ENCODE results near the gene THADA.
"Not testable (repeated sequence)": the region's sequence is repeated elsewhere in the genome, so short reads cannot be mapped to it uniquely, and the experiment has no call there.

Gene THADA

DNA sequence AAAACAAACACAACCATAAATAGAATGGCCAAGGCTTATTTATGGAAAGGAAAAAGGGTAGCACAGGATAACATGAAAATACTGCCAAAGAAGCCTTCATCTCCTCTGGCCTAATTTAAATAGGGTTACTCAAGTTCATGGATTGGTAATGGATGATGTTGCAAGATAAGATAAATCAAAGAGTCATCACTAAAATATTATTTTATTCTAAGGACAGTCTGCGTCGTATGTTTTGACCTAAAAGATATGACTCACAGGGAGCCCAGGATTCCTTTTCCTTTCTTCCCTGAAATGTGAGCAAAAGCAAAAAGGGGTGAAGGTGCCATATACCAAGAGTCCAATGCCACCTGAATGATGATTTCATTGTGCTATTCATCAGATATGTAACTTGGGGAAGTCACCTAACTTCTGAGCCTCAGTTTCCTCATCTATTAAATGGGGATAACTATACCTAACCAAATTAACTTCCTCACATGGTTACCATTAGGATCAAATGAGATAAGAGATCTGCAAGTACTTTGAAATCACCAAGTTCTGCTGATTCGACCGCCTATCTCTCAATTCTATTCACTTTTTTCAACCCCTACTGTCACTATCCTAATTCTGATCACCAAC lies 137.7 kb downstream of the THADA start:
- H3K27me3 Mint-ChIP-seq = no peaks in the 10 kb centered on the region

GRCh38 chr2:43455731-43456642 lies 139.9 kb downstream of the THADA start:
- Mint-ChIP-seq H3K4me1 (ENCODE audit: low read depth in 2 of 2) (peaks cover 10 to 12% of the 10 kb centered on the region in 2 donors), H3K27ac (peak overlapping the region in 1 of 2 donors; percentile 35), H3K4me3 (no peak overlapping the region), H3K9me3 (peaks cover 0 to 5% of the 10 kb centered on the region in 2 donors), H3K36me3 (ENCODE audit: insufficient read depth) (no peaks in the 10 kb centered on the region), H3K27me3 (no peaks in the 10 kb centered on the region)
- no peak for DNase-seq
- ATAC-seq (replicated peaks) = no peak

More for the DNA sequence above, 137.7 kb downstream of the THADA start:
- Mint-ChIP-seq H3K4me1 (ENCODE audit: low read depth in 2 of 2) (peaks cover 10 to 12% of the 10 kb centered on the region in 2 donors), H3K36me3 (ENCODE audit: insufficient read depth) (no peaks in the 10 kb centered on the region), H3K9me3 (no peaks in the 10 kb centered on the region), H3K27ac (no peak overlapping the region), H3K4me3 (no peak overlapping the region)
- no peak for ATAC-seq (replicated peaks)
- no peak for DNase-seq

DNA sequence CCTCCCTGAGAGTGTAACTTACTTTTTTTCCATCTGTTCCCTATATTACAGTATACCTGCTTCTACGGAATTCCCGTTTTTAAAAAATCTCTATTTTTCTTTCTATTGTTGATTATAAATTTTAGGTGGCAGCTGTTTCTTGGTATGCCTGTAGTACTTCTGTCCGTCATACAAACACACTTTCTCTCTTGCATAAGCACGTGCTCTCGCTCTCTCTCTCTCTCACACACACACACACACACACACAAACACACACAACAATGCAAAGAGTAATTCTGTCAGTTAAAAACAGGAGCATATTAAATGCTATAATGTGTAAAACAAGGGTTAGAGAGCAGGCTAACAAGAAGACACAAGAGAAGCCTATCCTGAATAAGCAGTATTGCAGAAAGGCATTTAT lies 140.5 kb downstream of the THADA start:
- ATAC-seq (replicated peaks) (no peak), DNase-seq (no peak)
- Mint-ChIP-seq H3K4me3 (no peak overlapping the region), H3K36me3 (ENCODE audit: insufficient read depth) (no peaks in the 10 kb centered on the region), H3K27ac (peak overlapping the region in 1 of 2 donors; percentile 8), H3K9me3 (peaks cover 0 to 5% of the 10 kb centered on the region in 2 donors), H3K27me3 (no peaks in the 10 kb centered on the region), H3K4me1 (ENCODE audit: low read depth in 2 of 2) (peaks cover 5 to 6% of the 10 kb centered on the region in 2 donors)

DNA sequence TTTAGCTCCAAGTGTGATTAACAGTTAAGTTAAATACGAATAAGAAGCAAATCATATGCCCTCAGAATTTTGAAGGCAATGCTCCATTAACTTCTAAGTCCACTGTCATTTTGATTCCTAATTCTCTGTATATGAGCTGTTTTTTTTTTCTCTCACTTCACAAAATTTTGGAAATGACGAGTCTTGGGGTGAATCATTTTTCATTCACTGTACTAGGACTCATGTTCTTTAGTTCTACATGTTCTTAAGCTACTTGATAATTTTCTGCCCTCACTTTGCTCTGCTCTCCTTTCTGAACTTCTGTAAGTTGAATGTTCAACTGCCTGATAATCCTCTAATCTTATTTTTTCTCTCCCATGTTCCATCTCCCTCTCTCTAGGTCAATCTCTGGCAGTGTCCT lies 141.0 kb downstream of the THADA start:
- H3K4me3 Mint-ChIP-seq = no peak overlapping the region
- H3K36me3 Mint-ChIP-seq (ENCODE audit: insufficient read depth) = no peaks in the 10 kb centered on the region
- peaks cover 5 to 6% of the 10 kb centered on the region in 2 donors for H3K4me1 Mint-ChIP-seq (ENCODE audit: low read depth in 2 of 2)
- peaks cover 0 to 5% of the 10 kb centered on the region in 2 donors for H3K9me3 Mint-ChIP-seq
- H3K27ac Mint-ChIP-seq = peak overlapping the region in 1 of 2 donors; percentile 8
- DNase-seq (no peak), ATAC-seq (replicated peaks) (no peak)
- no peaks in the 10 kb centered on the region for H3K27me3 Mint-ChIP-seq

- Mint-ChIP-seq H3K27ac (peak overlapping the region in 1 of 2 donors; percentile 29), H3K4me1 (ENCODE audit: low read depth in 2 of 2) (peaks cover 0 to 7% of the 10 kb centered on the region in 2 donors), H3K9me3 (peaks cover 0 to 5% of the 10 kb centered on the region in 2 donors), H3K27me3 (no peaks in the 10 kb centered on the region), H3K4me3 (no peak overlapping the region), H3K36me3 (ENCODE audit: insufficient read depth) (no peaks in the 10 kb centered on the region)
- ATAC-seq (replicated peaks) = no peak
- no peak for DNase-seq
These were observed 142.4 kb downstream of the THADA start for GRCh38 chr2:43453179-43454170.

GRCh38 chr2:43452318-43452731 lies 143.5 kb downstream of the THADA start:
- Mint-ChIP-seq H3K4me1 (ENCODE audit: low read depth in 2 of 2) (peaks cover 0 to 4% of the 10 kb centered on the region in 2 donors), H3K9me3 (peaks cover 0 to 5% of the 10 kb centered on the region in 2 donors), H3K36me3 (ENCODE audit: insufficient read depth) (no peaks in the 10 kb centered on the region), H3K27ac (peak overlapping the region in 1 of 2 donors; percentile 29), H3K27me3 (no peaks in the 10 kb centered on the region), H3K4me3 (no peak overlapping the region)
- DNase-seq (no peak), ATAC-seq (replicated peaks) (no peak)

- peaks cover 0 to 2% of the 10 kb centered on the region in 2 donors for H3K4me1 Mint-ChIP-seq (ENCODE audit: low read depth in 2 of 2)
- H3K27ac Mint-ChIP-seq = no peak overlapping the region
- no peak for DNase-seq
- H3K4me3 Mint-ChIP-seq = no peak overlapping the region
- no peaks in the 10 kb centered on the region for H3K27me3 Mint-ChIP-seq
- peaks cover 4% of the 10 kb centered on the region for H3K36me3 Mint-ChIP-seq (ENCODE audit: insufficient read depth)
- ATAC-seq (replicated peaks) = no peak
- H3K9me3 Mint-ChIP-seq = peaks cover 0 to 5% of the 10 kb centered on the region in 2 donors
These were observed 145.2 kb downstream of the THADA start for GRCh38 chr2:43450617-43451016.

DNA sequence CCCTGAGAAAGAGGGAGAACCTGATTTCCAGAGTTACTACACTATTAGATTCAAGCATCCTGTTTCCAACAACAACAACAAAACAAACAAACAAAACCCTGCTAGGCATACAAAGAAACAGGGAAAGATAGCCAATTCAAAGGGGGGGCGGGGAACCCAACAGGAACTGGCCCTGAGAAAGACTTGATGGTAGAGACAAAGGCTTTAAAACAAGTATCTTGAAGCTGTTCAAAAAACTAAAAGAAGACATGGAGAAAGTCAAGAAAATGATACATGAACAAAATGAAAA lies 147.1 kb downstream of the THADA start:
- peak overlapping the region in 1 of 2 donors; percentile 1 for H3K27ac Mint-ChIP-seq
- H3K36me3 Mint-ChIP-seq (ENCODE audit: insufficient read depth) = peaks cover 4% of the 10 kb centered on the region
- H3K27me3 Mint-ChIP-seq = no peaks in the 10 kb centered on the region
- ATAC-seq (replicated peaks) = no peak
- H3K4me3 Mint-ChIP-seq = no peak overlapping the region
- peaks cover 0 to 2% of the 10 kb centered on the region in 2 donors for H3K4me1 Mint-ChIP-seq (ENCODE audit: low read depth in 2 of 2)
- H3K9me3 Mint-ChIP-seq = peaks cover 0 to 5% of the 10 kb centered on the region in 2 donors
- no peak for DNase-seq

DNA sequence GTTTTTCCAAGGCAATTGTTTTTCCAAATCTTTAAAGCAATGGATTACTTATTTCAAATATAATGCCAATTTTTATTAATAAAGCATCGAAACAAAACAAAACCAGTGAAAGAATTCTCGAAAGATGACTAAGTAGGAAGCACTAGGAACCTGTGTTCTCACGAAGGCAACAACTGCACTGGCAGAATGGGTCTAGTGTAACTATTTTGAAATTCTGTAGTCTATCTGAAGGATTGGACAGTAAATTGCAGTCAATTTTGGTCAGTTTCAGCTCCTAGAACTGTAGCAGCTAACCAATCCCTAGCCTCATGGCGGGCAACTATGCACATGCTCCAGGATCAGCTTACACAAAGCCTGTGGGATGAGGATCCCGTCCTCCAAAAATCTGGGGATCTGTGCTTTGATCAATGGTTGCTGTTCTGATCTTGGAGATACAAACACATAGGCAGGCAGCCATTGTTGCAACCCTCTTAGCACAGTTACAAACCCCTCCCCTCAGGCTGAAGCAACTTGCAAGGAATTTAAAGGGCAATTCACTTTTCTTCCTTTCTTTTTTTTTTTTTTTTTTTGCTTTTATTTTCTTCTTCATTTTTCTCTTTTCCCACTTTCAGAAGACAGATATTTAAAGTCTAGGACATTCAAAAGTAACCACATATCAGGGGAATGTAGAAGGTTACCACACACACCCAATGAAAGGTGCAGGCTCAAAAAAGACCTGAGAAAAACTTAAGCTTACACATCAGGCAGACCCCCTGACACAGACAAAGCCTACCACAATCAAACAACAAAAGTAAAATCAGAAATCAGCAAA lies 147.6 kb downstream of the THADA start:
- Mint-ChIP-seq H3K9me3 (peaks cover 0 to 5% of the 10 kb centered on the region in 2 donors), H3K36me3 (ENCODE audit: insufficient read depth) (peaks cover 4% of the 10 kb centered on the region)

DNA sequence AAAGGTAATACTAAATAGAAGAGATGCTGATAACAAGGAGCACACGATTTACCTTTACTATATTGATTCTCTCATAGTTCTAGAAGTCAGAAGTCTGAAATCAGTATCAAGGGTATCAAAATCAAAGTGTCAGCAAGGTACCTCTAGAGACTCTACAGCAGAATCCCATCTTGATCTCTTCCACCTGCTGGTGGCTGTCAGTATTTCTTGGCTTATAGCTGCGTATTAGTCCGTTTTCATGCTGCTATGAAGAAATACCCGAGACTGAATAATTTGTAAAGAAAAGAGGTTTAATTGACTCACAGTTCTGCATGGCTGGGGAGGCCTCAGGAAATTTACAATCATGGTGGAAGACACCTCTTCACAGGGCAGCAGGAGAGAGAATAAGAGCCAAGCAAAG lies 149.1 kb downstream of the THADA start:
- H3K4me3 Mint-ChIP-seq; H3K36me3 Mint-ChIP-seq (ENCODE audit: insufficient read depth); ATAC-seq (replicated peaks); H3K4me1 Mint-ChIP-seq (ENCODE audit: low read depth in 2 of 2); DNase-seq; H3K9me3 Mint-ChIP-seq; H3K27me3 Mint-ChIP-seq: not testable (repeated sequence)
- peak overlapping the region in 1 of 2 donors; percentile 69 for H3K27ac Mint-ChIP-seq

More for the DNA sequence above, 147.6 kb downstream of the THADA start:
- Mint-ChIP-seq H3K4me1 (ENCODE audit: low read depth in 2 of 2) (peaks cover 0 to 2% of the 10 kb centered on the region in 2 donors), H3K27me3 (no peaks in the 10 kb centered on the region), H3K4me3 (no peak overlapping the region), H3K27ac (peak overlapping the region in 1 of 2 donors; percentile 1)
- ATAC-seq (replicated peaks) (no peak), DNase-seq (no peak)

GRCh38 chr2:43445781-43446180 lies 150.1 kb downstream of the THADA start:
- Mint-ChIP-seq H3K27me3 (no peaks in the 10 kb centered on the region), H3K36me3 (ENCODE audit: insufficient read depth) (peaks cover 12% of the 10 kb centered on the region), H3K9me3 (no peaks in the 10 kb centered on the region), H3K27ac (no peak overlapping the region), H3K4me1 (ENCODE audit: low read depth in 2 of 2) (peaks cover 2 to 4% of the 10 kb centered on the region in 2 donors), H3K4me3 (no peak overlapping the region)
- DNase-seq (no peak), ATAC-seq (replicated peaks) (no peak)

GRCh38 chr2:43444989-43445645 lies 150.7 kb downstream of the THADA start:
- DNase-seq (no peak), ATAC-seq (replicated peaks) (no peak)
- peaks cover 2 to 4% of the 10 kb centered on the region in 2 donors for H3K4me1 Mint-ChIP-seq (ENCODE audit: low read depth in 2 of 2)
- peaks cover 12% of the 10 kb centered on the region for H3K36me3 Mint-ChIP-seq (ENCODE audit: insufficient read depth)
- H3K4me3 Mint-ChIP-seq = no peak overlapping the region
- H3K9me3 Mint-ChIP-seq = no peaks in the 10 kb centered on the region
- no peaks in the 10 kb centered on the region for H3K27me3 Mint-ChIP-seq
- no peak overlapping the region for H3K27ac Mint-ChIP-seq
